Embryonic facial prominence (tissue), 1 donor: Measurements from ENCODE around the gene MAP3K7.

Experiments
- DNase-seq: peaks from one replicate; pipeline ENCODE4 v3.0.0-alpha.2; 2016; ENCODE audit errors: extremely low spot score

The MAP3K7 gene

GRCh38 chr6:90530882-90531281 is 56.0 kb downstream of the MAP3K7 start:
- no peak for DNase-seq

GRCh38 chr6:90525421-90525820 is 61.5 kb downstream of the MAP3K7 start:
- DNase-seq = no peak

DNA sequence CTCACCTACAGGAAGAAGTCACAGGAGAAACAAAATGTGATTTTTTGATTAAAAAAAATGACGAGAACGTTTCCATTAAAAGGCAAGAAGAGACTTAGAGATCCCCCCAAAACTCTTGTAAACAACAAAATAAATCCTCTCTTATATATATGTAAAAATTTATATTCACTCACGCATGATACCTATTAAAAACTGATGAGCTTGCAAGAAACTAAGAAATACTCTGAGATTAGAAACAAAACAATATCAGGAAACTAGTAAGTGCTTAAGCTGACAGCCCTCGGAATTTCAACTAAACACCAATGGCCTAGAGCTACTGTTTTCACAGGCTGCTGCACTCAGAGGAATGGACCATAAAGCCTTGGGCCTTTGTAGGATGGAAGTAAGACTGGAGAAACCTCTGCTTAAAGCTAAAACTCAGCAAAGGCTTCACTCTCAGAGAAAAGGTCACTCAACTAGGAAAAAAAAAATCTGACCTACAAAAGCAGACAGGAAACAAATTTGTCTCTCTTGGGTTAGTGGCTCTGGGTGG is 63.0 kb downstream of the MAP3K7 start:
- no peak for DNase-seq

DNA sequence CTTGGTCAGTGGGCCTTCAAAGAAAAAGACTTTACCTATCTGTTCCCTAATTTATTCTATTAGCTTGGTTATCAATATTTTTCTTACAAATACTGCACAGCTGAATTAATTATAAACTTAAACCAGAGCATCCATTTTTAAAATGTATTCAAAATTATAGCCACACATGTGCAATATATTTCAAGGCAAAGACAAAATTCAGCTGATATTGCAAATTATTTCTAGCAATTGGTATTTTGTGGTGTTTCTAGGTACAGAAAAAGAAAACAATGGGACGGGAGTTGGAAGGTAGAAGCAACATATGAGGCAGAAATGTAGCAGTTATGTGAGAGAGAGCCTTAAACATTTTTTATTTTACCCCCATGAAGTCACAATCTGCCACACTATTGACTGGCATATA is 64.9 kb downstream of the MAP3K7 start:
- DNase-seq = no peak

- DNase-seq = no peak
These were observed 70.7 kb downstream of the MAP3K7 start for GRCh38 chr6:90516074-90516660.

DNA sequence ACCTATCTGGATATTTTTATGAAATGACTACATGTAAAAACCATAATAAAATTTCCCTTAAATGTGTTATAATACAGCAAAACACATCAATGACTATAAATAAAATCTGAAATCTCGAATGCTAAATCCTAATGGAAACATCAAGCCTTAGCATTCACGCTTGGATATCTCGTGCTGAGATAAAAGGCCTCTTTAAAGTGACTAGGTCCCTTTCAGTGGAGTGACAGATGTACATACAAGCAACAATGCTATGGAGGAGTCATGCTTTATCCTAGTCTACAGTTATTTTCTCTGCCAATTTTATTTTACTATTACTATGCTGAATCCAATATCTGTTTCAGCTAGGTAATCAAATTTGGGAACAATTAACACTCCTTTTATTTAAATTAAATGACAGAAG is 72.4 kb downstream of the MAP3K7 start:
- no peak for DNase-seq

- no peak for DNase-seq
These were observed 78.1 kb downstream of the MAP3K7 start for GRCh38 chr6:90508753-90509152.

DNA sequence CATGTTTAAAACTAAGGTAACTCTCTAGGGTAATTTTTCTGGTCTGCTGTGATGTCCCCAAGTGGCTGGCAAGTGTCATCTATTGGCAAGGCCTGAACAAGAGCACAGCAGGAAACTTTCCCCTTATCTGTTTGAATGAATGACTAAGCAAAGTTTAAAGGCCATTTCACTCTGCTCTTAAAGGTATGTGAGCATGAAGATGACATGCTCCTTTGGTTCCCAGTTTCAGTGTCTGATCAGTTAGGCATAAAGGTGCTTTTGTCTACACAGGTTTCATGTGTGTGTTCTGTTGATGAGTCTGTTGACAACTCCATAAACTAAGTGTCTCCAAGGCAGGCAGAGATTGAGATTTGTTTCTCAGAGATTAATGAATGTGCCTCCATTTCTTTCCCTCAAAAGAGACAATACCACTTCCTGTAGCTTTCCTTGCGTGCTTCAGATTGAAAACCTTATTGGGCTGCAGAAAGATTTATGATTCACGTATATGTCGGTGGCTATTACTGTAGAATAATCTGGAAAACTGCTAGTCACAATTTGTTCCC is 83.9 kb downstream of the MAP3K7 start:
- no peak for DNase-seq

GRCh38 chr6:90502381-90502780 is 84.5 kb downstream of the MAP3K7 start:
- no peak for DNase-seq

- DNase-seq = no peak
These were observed 86.4 kb downstream of the MAP3K7 start for GRCh38 chr6:90500458-90500857.

GRCh38 chr6:90497411-90497810 is 89.5 kb downstream of the MAP3K7 start:
- no peak for DNase-seq

DNA sequence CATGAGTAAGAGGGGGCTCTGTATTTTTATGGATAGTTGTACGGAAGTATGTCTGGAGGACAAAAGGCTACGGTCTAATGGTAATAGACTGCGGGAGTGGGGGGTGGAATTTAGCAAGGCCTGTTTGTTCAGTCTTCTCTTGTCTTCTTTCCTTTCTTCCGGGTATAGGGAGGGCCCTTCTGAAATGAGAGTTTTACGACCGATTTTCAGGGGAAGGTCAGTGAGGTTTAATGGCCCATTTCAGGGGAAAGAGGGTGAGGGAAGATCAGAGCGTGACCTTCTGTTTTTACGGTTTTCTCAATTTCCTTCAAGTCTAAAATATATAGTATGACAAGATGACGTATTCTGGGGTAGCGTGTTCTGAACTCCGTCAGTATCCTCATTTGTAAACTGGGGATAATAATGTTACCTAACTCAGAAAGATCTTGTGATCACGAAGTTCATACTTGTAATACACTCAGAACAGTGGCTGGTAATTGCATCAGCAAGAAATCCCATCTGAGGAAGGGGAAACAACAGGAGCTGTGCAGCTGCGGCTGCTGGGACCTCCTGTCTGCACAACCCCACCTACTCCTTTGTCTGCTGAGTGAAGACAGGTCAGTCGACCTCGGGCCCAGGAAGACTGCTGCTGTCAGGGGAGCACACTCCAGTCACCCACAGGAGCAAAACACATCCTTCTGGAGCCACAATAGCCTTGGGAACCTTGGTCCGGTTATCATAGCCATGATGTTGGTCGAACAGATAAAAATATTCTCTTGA is 90.4 kb downstream of the MAP3K7 start:
- no peak for DNase-seq

DNA sequence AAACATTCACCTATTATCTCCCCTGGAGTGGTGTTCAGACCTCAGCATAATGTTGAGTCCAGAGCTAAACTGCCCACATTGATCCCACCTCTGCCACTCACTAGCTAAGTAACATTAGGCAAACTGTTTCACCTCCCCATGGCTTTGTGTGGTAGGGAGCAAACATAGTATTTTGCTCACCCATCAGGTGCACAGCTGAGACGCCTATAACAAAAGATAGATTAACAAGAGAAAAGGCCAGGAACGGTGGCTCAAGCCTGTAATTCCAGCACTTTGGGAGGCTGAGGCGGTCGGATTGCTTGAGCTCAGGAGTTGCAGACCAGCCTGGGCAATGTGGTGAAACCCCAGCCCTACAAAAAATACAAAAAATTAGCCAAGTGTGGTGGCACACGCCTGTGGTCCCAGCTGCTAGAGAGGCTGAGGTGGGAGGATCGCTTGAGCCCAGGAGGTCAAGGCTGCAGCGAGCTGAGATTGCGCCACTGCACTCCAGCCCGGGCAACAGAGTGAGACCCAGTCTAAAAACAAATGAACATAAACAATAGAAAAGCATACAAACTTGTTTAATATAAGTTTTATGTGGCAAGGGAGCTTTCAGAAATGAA is 91.6 kb downstream of the MAP3K7 start:
- no peak for DNase-seq

- DNase-seq = no peak
These were observed 92.6 kb downstream of the MAP3K7 start for GRCh38 chr6:90494067-90494780.

DNA sequence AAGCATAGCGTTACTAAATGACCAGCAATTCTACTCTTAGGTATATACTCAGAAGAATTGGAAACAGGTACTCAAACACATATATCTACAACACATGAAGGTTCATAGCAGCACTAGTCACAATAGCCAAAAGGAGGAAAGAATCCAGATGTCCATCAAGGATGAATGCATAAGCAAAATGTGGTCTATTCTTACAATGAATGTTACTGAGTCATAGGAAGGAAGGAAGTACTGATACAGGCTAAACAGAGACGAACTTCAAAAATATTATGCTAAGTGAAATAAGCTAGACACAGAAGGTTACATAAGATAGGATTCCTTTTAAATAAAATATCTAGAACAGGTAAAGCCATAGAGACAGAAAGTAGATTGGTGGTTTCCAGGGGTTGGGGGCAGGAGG is 93.5 kb downstream of the MAP3K7 start:
- no peak for DNase-seq

GRCh38 chr6:90492798-90493197 is 94.1 kb downstream of the MAP3K7 start:
- no peak for DNase-seq

DNA sequence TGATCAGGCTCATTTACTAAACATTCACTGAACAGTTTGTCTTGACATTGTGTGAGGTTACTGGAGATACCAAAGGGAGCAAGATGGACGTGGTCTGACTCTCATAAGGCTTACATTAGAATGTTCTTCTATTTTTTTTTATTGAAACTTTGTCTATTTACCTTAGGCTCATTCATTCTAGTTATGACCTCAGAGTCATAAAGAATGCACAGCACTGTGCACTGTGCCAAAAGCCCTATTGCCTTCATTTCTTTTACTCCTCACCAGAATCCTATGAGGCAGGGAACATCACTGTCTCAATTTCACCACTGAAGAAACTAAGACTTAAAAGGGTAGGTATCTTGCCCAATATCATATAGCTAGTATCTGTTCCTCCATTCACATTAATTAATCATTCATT is 94.5 kb downstream of the MAP3K7 start:
- DNase-seq = no peak

- DNase-seq = no peak
These were observed 96.7 kb downstream of the MAP3K7 start for GRCh38 chr6:90490030-90490716.

DNA sequence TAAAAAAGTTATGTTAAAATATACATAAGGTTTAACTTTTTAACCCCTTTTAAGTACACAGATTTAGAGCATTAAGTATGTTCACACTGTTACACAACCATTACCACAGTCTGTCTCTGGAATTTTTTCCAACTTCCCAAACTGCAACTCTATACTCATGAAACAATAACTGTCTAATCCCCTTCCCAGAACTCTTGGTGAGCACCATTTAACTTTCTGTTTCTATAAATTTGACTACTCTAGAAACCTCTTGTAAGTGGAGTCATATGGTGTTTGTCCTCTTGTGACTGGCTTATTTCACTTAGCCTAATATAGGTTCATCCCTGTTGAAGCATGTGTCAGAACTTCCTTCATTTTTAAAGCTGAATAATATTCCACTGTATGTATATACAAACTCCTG is 98.1 kb downstream of the MAP3K7 start:
- no peak for DNase-seq

DNA sequence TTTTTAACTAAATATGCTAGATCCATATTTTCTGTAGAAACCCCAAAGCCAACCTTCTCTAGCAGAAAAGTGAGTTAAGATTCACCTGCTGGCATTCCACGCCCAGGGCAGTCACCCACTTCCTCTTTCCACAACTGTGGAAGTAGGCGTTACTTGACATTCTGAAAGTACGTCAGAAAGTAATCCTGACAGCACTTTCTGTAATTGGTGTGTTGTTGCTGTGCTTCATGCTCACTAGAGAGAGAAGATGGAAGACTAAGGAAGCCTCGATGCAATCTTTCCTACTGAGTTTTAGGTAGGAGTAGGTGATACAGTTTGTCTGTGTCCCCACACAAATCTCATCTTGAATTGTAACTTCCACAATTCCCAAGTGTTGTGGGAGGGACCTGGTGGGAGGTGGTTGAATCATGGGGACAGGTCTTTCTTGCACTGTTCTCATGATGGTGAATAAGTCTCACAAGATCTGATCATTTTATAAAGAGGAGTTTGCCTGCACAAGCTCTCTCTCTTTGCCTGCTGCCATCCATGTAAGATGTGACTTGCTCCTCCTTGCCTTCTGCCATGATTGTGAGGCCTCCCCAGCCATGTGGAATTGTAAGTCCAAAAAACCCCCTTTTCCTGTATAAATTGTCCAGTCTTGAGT is 101.1 kb downstream of the MAP3K7 start:
- no peak for DNase-seq

DNA sequence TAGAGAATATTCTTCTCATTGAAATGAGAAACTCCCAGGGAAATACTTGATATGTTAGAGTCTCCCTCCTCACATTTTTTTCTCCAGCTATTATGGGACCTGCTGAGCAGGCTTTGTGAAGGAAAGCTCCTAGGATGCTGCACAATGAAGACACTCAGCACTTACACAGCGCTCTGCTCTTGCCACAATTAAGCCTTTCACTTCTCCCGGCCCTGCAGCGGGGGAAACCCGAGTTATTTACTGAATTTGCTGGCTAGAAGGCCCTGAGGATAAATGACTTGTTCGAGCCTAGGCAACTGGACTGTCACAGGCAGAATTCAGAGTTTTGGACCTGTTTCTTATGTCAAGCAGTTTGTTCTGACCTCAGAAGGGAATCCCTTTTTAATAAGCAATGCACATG is 102.0 kb downstream of the MAP3K7 start:
- no peak for DNase-seq
